Panc1 (cell line): ENCODE data around the gene TACC2. TPM values are rescaled to one million over a fixed set of nuclear protein-coding genes. Genes with fewer than 3 reads are reported as not detected.
A peak's percentile ranks its signal among the peaks of the same experiment; 100 is the strongest.
"Not testable (repeated sequence)": the region's sequence is repeated elsewhere in the genome, so short reads cannot be mapped to it uniquely, and the experiment has no call there.

Source experiments
- ATAC-seq: fragments of 200-7000 bp; cut with Tn5 transposase; 2 replicates; pipeline ENCODE4 v1.9.1; 2020; ENCODE audit warnings: mild to moderate bottlenecking, moderate library complexity
- BruUV-seq: library from RNA; stranded (reverse); fragments of 400-500 nt; replicated peaks from 2 replicates; lab custom pipeline; 2021; lab: Mats Ljungman, UMichigan
- CTCF ChIA-PET: fragments of 300-600 bp; sonication (Branson Sonifier 250); formaldehyde crosslinking; loops from one replicate; lab custom pipeline; 2022; ENCODE audit warnings: antibody characterized with exemption; lab: Charles Lee
- POLR2A ChIA-PET: fragments of 300-600 bp; sonication (Branson Sonifier 250); formaldehyde crosslinking; loops from one replicate; lab custom pipeline; 2022; ENCODE audit warnings: antibody characterized with exemption; lab: Charles Lee
- DNase-seq: peaks from one replicate; pipeline ENCODE4 v3.0.0-alpha.2; 2010; ENCODE audit warnings: low read depth, low spot score
- H3K27ac ChIP-seq: 2 replicates; pipeline ENCODE4 v1.5.1; 2011; ENCODE audit warnings: mild to moderate bottlenecking, low read length, inconsistent platforms
- H3K27me3 ChIP-seq: fragments of 200-500 bp; sonication (Bioruptor generic); 2 replicates; pipeline ENCODE4 v1.6.0; 2014; ENCODE audit warnings: low read length, inconsistent platforms; ENCODE audit not compliant: control insufficient read depth, insufficient read depth
- H3K36me3 ChIP-seq: fragments of 200-500 bp; sonication (Bioruptor generic); 2 replicates; pipeline ENCODE4 v1.5.1; 2014; ENCODE audit warnings: inconsistent platforms, mild to moderate bottlenecking, low read length, moderate library complexity; ENCODE audit not compliant: control insufficient read depth, insufficient read depth
- H3K4me1 ChIP-seq: 2 replicates; pipeline ENCODE4 v1.5.1; 2011; ENCODE audit warnings: inconsistent platforms, mild to moderate bottlenecking, low read length, moderate library complexity; ENCODE audit not compliant: control insufficient read depth, insufficient read depth
- H3K4me3 ChIP-seq, 2 experiments: 2 replicates each; pipeline ENCODE4 v1.5.1; 2011 to 2012; ENCODE audit warnings: low read depth in 2 of 2, low read length in 2 of 2, mild to moderate bottlenecking in 2 of 2, inconsistent platforms in 1 of 2, moderate library complexity in 1 of 2
- H3K9me3 ChIP-seq: fragments of 200-500 bp; sonication (Bioruptor generic); 2 replicates; pipeline ENCODE4 v1.5.1; 2014; ENCODE audit warnings: low read depth, mild to moderate bottlenecking, inconsistent platforms, low read length, moderate library complexity; ENCODE audit not compliant: control insufficient read depth, insufficient read depth
- CTCF ChIP-seq: fragments of 450-650 bp; IDR thresholded peaks from 2 replicates; pipeline ENCODE4 v1.5.1; 2017; ENCODE audit warnings: mild to moderate bottlenecking
- POLR2AphosphoS5 ChIP-seq: IDR thresholded peaks from 2 replicates; pipeline ENCODE4 v1.6.1; 2012; ENCODE audit warnings: mild to moderate bottlenecking, low read depth, low read length, moderate library complexity
- REST ChIP-seq, 2 experiments: IDR thresholded peaks; 2 replicates each; pipeline ENCODE4 v1.6.1; 2011 to 2012; ENCODE audit warnings: low read depth in 2 of 2, control low read depth in 1 of 2, low read length in 1 of 2, mild to moderate bottlenecking in 1 of 2, moderate library complexity in 1 of 2; ENCODE audit not compliant: insufficient read depth in 1 of 2
- SIN3A ChIP-seq: IDR thresholded peaks from 2 replicates; pipeline ENCODE4 v1.6.1; 2012; ENCODE audit warnings: low read depth, mild to moderate bottlenecking, low read length, moderate library complexity, borderline replicate concordance; ENCODE audit not compliant: insufficient read depth
- TCF7L2 ChIP-seq: IDR thresholded peaks from 2 replicates; pipeline ENCODE4 v1.6.1; 2011; ENCODE audit warnings: mild to moderate bottlenecking, low read depth, low read length, inconsistent platforms
- in situ Hi-C: cut with HindIII; loops from 2 replicates; pipeline ENCODE4 v1.10.0; 2016; ENCODE audit warnings: low sequenced_read_pairs, low pct_unique_long_range_greater_than_20kb
- intact Hi-C: fragments of 100-400 bp; cut with micrococcal nuclease; formaldehyde crosslinking; loops from one replicate; pipeline ENCODE4 v1.10.0; 2022; ENCODE audit not compliant: unreplicated experiment
- total RNA-seq: library from RNA; stranded (reverse); gene quantifications from one replicate; pipeline ENCODE4 v1.2.1, GENCODE V29; 2021; ENCODE audit not compliant: unreplicated experiment

Gene TACC2
- total RNA-seq, 1 experiment from 2014 or later = 133 TPM

GRCh38 chr10:122073508-122073907 is 84.5 kb downstream of the TACC2 start:
- no peaks in the 10 kb centered on the region for H3K9me3 ChIP-seq
- in situ Hi-C loops (no loop called here), intact Hi-C loops (no loop called here)
- H3K27ac ChIP-seq = peak overlapping the region; percentile 26; the same call in 1 of the 2 replicates
- H3K4me1 ChIP-seq = peaks cover 11% of the 10 kb centered on the region
- H3K36me3 ChIP-seq = no peaks in the 10 kb centered on the region
- DNase-seq (no peak), ATAC-seq (no peak)
- no TSS peak for BruUV-seq
- ChIA-PET POLR2A (interaction anchor here (0.6 kb wide), 2 partner anchors 8 to 39 kb away, joined by 3 to 4 read pairs; no protein-coding TSS in a partner anchor), CTCF (no interaction called here)
- TF ChIP-seq POLR2AphosphoS5 (no peak), TCF7L2 (no peak)
- H3K4me3 ChIP-seq = no peak overlapping the region
- no peaks in the 10 kb centered on the region for H3K27me3 ChIP-seq

GRCh38 chr10:122075171-122075570 is 86.2 kb downstream of the TACC2 start:
- peaks cover 7% of the 10 kb centered on the region; the same call in 1 of the 2 replicates for H3K4me1 ChIP-seq
- CTCF ChIA-PET = no interaction called here
- H3K36me3 ChIP-seq = no peaks in the 10 kb centered on the region
- in situ Hi-C loops = no loop called here
- BruUV-seq = no TSS peak
- POLR2A ChIA-PET = interaction anchor here (0.6 kb wide), 1 partner anchor 12 kb away, joined by 6 read pairs; no protein-coding TSS in a partner anchor
- H3K27me3 ChIP-seq = no peaks in the 10 kb centered on the region
- DNase-seq (no peak), ATAC-seq (no peak)
- TF ChIP-seq POLR2AphosphoS5 (no peak), CTCF (no peak), REST (IDR thresholded peaks at IDR 0.05; ENCODE audit: insufficient read depth in 1 of 2, low read depth in 2 of 2, low read length in 1 of 2) (no peak), TCF7L2 (no peak), SIN3A (no peak)
- H3K9me3 ChIP-seq = no peaks in the 10 kb centered on the region
- intact Hi-C loops = no loop called here
- H3K27ac ChIP-seq = no peak overlapping the region
- no peak overlapping the region for H3K4me3 ChIP-seq

- in situ Hi-C loops, BruUV-seq, intact Hi-C loops, ATAC-seq, H3K27ac ChIP-seq, H3K36me3 ChIP-seq, DNase-seq, POLR2A ChIA-PET, H3K27me3 ChIP-seq, CTCF ChIA-PET, H3K9me3 ChIP-seq, H3K4me3 ChIP-seq, H3K4me1 ChIP-seq: not testable (repeated sequence)
Measured at GRCh38 chr10:122075876-122076275, 86.9 kb downstream of the TACC2 start.
